A673 (cell line): ENCODE data around the gene DNAI2. TPM values are rescaled to one million over a fixed set of nuclear protein-coding genes. Genes with fewer than 3 reads are reported as not detected.

ENCODE experiments used
- BruUV-seq: library from RNA; stranded (reverse); fragments of 400-500 nt; replicated peaks from 2 replicates; lab custom pipeline; 2021; lab: Mats Ljungman, UMichigan
- CTCF ChIA-PET: fragments of 300-600 bp; sonication (Branson Sonifier 250); formaldehyde crosslinking; loops from one replicate; lab custom pipeline; 2022; ENCODE audit warnings: antibody characterized with exemption; lab: Charles Lee
- POLR2A ChIA-PET: fragments of 300-600 bp; sonication (Branson Sonifier 250); formaldehyde crosslinking; loops from one replicate; lab custom pipeline; 2022; ENCODE audit warnings: antibody characterized with exemption; ENCODE audit not compliant: low non-redundant PET; lab: Charles Lee
- DNase-seq: peaks from one replicate; pipeline ENCODE4 v3.0.0-alpha.2; 2015; ENCODE audit warnings: low spot score
- H3K27ac ChIP-seq: fragments of 200-600 bp; sonication (generic); 2 replicates; pipeline ENCODE4 v1.5.1; 2016; ENCODE audit warnings: mixed run types, low read depth, mild to moderate bottlenecking, mixed read lengths, antibody characterized with exemption, low read length; ENCODE audit not compliant: poor library complexity, severe bottlenecking
- H3K27me3 ChIP-seq: fragments of 200-600 bp; sonication (generic); replicated peaks from 2 replicates; pipeline ENCODE4 v1.6.1; 2017; ENCODE audit warnings: mixed run types, low read depth, mild to moderate bottlenecking, mixed read lengths, antibody characterized with exemption, low read length; ENCODE audit not compliant: insufficient read depth, poor library complexity
- H3K36me3 ChIP-seq: fragments of 200-600 bp; sonication (generic); 2 replicates; pipeline ENCODE4 v1.6.1; 2016; ENCODE audit warnings: mixed run types, mild to moderate bottlenecking, mixed read lengths, antibody characterized with exemption, low read length; ENCODE audit not compliant: insufficient read depth, poor library complexity, severe bottlenecking
- H3K4me1 ChIP-seq: fragments of 200-600 bp; sonication (generic); 2 replicates; pipeline ENCODE4 v1.6.1; 2017; ENCODE audit warnings: mixed run types, mild to moderate bottlenecking, mixed read lengths, antibody characterized with exemption, low read length; ENCODE audit not compliant: insufficient read depth, poor library complexity, severe bottlenecking
- H3K4me3 ChIP-seq: fragments of 200-600 bp; sonication (generic); 2 replicates; pipeline ENCODE4 v1.5.1; 2016; ENCODE audit warnings: low read depth, mixed run types, mild to moderate bottlenecking, mixed read lengths, low read length; ENCODE audit not compliant: poor library complexity, severe bottlenecking
- H3K9me3 ChIP-seq: fragments of 200-600 bp; sonication (generic); 2 replicates; pipeline ENCODE4 v1.6.1; 2016; ENCODE audit warnings: mixed run types, low read depth, mild to moderate bottlenecking, mixed read lengths, antibody characterized with exemption, low read length; ENCODE audit not compliant: poor library complexity, severe bottlenecking
- CTCF ChIP-seq: fragments of 300-800, 200-600 bp; sonication (generic); conservative IDR thresholded peaks from 2 replicates; pipeline ENCODE4 v1.5.1; 2017; ENCODE audit warnings: low read depth, mild to moderate bottlenecking, antibody characterized with exemption, low read length, moderate library complexity, mixed read lengths
- EZH2 ChIP-seq: fragments of 200-600 bp; sonication (generic); IDR thresholded peaks from 2 replicates; pipeline ENCODE4 v1.6.1; 2017; ENCODE audit warnings: borderline replicate concordance, low read depth, mild to moderate bottlenecking, mixed read lengths, antibody characterized with exemption, low read length; ENCODE audit not compliant: poor library complexity, severe bottlenecking
- intact Hi-C: fragments of 100-400 bp; cut with micrococcal nuclease; formaldehyde crosslinking; loops from one replicate; pipeline ENCODE4 v1.10.0; 2022; ENCODE audit not compliant: unreplicated experiment
- total RNA-seq: library from RNA; stranded (reverse); gene quantifications from 2 replicates; pipeline ENCODE4 v1.2.3, GENCODE V29; 2021

The DNAI2 gene
- total RNA-seq, 1 experiment from 2014 or later, result not detected

GRCh38 chr17:74347646-74348045, 73.6 kb downstream of the DNAI2 start:
- intact Hi-C loops, result no loop called here
- TF ChIP-seq EZH2 (no peak), CTCF (no peak)
- BruUV-seq, result no TSS peak

GRCh38 chr17:74349120-74349519, 75.1 kb downstream of the DNAI2 start:
- POLR2A ChIA-PET, result no interaction called here
- BruUV-seq, result no TSS peak
- no peaks in the 10 kb centered on the region for H3K36me3 ChIP-seq
- peaks cover 59% of the 10 kb centered on the region for H3K27me3 ChIP-seq
- CTCF ChIA-PET, result no interaction called here
- H3K4me1 ChIP-seq, result no peaks in the 10 kb centered on the region
- DNase-seq, result no peak
- intact Hi-C loops, result no loop called here
- no peaks in the 10 kb centered on the region for H3K9me3 ChIP-seq
- no peak overlapping the region for H3K27ac ChIP-seq
- no peak overlapping the region for H3K4me3 ChIP-seq
- no peak for TF ChIP-seq CTCF
- no peak for TF ChIP-seq EZH2

More at GRCh38 chr17:74347646-74348045, 73.6 kb downstream of the DNAI2 start:
- CTCF ChIA-PET, result no interaction called here
- DNase-seq, result no peak
- Histone ChIP-seq H3K36me3 (no peaks in the 10 kb centered on the region), H3K4me1 (no peaks in the 10 kb centered on the region), H3K9me3 (no peaks in the 10 kb centered on the region), H3K4me3 (no peak overlapping the region), H3K27me3 (peaks cover 46% of the 10 kb centered on the region), H3K27ac (no peak overlapping the region)
- POLR2A ChIA-PET, result no interaction called here

GRCh38 chr17:74350486-74350885, 76.5 kb downstream of the DNAI2 start:
- H3K27me3 ChIP-seq, result peaks cover 62% of the 10 kb centered on the region
- DNase-seq, result no peak
- BruUV-seq, result no TSS peak
- intact Hi-C loops, result loop anchor here (5.0 to 10.0 kb wide), 2 partner anchors 46 to 138 kb away; partner anchors contain the start of gene TTYH2
- no peaks in the 10 kb centered on the region for H3K9me3 ChIP-seq
- TF ChIP-seq CTCF (no peak), EZH2 (no peak)
- H3K4me1 ChIP-seq, result no peaks in the 10 kb centered on the region
- ChIA-PET POLR2A (no interaction called here), CTCF (no interaction called here)
- H3K27ac ChIP-seq, result no peak overlapping the region
- no peak overlapping the region for H3K4me3 ChIP-seq
- H3K36me3 ChIP-seq, result no peaks in the 10 kb centered on the region
